HFFc6 (cell line): Measurements from ENCODE around the gene BAZ2A. TPM values are rescaled to one million over a fixed set of nuclear protein-coding genes. Genes with fewer than 3 reads are reported as not detected.

Experiments
- DNase-seq: peaks from one replicate; pipeline ENCODE4 v3.0.0-alpha.2; 2018
- H3K27ac Mint-ChIP-seq: 2 replicates; pipeline ENCODE4 v1.8.0; 2020; ENCODE audit warnings: mild to moderate bottlenecking, mixed read lengths
- H3K27me3 Mint-ChIP-seq: 2 replicates; pipeline ENCODE4 v1.8.0; 2021; ENCODE audit warnings: mild to moderate bottlenecking, moderate library complexity, mixed read lengths; ENCODE audit not compliant: insufficient read depth
- H3K36me3 Mint-ChIP-seq: 2 replicates; pipeline ENCODE4 v1.8.0; 2021; ENCODE audit warnings: low read depth, mixed read lengths
- H3K4me1 Mint-ChIP-seq: 2 replicates; pipeline ENCODE4 v1.8.0; 2020; ENCODE audit warnings: low read depth, mixed read lengths
- H3K4me3 Mint-ChIP-seq: 2 replicates; pipeline ENCODE4 v1.8.0; 2020; ENCODE audit warnings: mild to moderate bottlenecking, moderate library complexity, mixed read lengths
- H3K9me3 Mint-ChIP-seq: 2 replicates; pipeline ENCODE4 v1.8.0; 2020; ENCODE audit warnings: mild to moderate bottlenecking, mixed read lengths
- total RNA-seq, 6 experiments: library from RNA; stranded (reverse); fragmentation: NEBNext Ultra II Directional; extraction: Animal tissue kit (Norgen Biotek cat#: 25700); gene quantifications; 2 replicates in 1 of 6; 3 replicates in 5 of 6; pipeline ENCODE4 v1.2.3, GENCODE V29; 2021
- TF ChIP-seq, protein P1 (sequence below): fragments of 200-600 bp; sonication (generic); IDR thresholded peaks from 2 replicates; pipeline ENCODE4 v1.5.0; 2021; ENCODE audit warnings: antibody characterized with exemption, mild to moderate bottlenecking

BAZ2A gene
- total RNA-seq, 6 experiments from 2014 or later = 54.2 to 60.4 (median 57.3) TPM

DNA sequence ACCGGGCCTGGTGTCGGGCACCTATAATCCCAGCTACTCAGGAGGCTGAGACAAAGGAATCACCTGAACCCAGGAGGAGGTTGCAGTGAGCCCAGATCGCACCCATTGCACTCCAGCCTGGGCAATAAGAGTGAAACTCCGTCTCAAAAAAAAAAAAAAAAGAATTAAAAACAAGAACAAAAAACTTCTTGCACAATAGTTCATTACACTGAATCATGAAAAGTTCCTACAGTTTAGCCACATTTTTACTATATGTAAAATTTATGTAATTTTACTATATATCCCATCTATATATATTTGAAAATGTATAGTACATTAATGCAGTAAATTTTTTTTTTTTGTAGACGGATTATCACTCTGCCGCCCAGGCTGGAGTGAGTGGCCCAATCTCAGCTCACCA is 11.1 kb upstream of the BAZ2A start:
- no peaks in the 10 kb centered on the region for H3K9me3 Mint-ChIP-seq
- H3K36me3 Mint-ChIP-seq = peaks cover 64% of the 10 kb centered on the region

DNA sequence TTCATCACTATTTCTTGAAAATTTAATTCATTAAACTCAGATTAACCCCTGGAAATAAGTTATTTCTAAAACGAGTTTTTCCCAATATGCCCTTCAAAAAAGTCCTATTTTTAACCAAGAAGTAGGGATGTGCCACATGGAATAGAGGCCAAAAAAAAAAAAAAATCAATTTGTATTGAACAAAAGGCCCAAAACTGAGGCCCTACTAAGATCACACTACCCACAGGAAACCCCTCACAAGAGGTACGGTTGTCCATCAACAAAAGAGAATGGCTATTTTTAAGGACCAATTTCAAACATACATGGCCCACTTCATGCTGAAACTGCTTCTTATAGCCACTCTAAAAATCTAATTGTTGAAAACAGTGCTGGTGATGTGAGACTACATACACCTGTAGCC is 7.5 kb upstream of the BAZ2A start:
- Mint-ChIP-seq H3K36me3 (peaks cover 38% of the 10 kb centered on the region), H3K4me3 (no peak overlapping the region), H3K4me1 (peaks cover 41% of the 10 kb centered on the region), H3K27me3 (peaks cover 2% of the 10 kb centered on the region), H3K9me3 (no peaks in the 10 kb centered on the region), H3K27ac (peak overlapping the region; percentile 97)
- DNase-seq = no peak
- TF ChIP-seq, protein P1, sequence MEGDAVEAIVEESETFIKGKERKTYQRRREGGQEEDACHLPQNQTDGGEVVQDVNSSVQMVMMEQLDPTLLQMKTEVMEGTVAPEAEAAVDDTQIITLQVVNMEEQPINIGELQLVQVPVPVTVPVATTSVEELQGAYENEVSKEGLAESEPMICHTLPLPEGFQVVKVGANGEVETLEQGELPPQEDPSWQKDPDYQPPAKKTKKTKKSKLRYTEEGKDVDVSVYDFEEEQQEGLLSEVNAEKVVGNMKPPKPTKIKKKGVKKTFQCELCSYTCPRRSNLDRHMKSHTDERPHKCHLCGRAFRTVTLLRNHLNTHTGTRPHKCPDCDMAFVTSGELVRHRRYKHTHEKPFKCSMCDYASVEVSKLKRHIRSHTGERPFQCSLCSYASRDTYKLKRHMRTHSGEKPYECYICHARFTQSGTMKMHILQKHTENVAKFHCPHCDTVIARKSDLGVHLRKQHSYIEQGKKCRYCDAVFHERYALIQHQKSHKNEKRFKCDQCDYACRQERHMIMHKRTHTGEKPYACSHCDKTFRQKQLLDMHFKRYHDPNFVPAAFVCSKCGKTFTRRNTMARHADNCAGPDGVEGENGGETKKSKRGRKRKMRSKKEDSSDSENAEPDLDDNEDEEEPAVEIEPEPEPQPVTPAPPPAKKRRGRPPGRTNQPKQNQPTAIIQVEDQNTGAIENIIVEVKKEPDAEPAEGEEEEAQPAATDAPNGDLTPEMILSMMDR = no peak

More for the DNA sequence above, 11.1 kb upstream of the BAZ2A start:
- H3K27ac Mint-ChIP-seq = no peak overlapping the region
- peaks cover 41% of the 10 kb centered on the region for H3K4me1 Mint-ChIP-seq
- TF ChIP-seq, protein P1 = no peak
- DNase-seq = no peak
- no peak overlapping the region for H3K4me3 Mint-ChIP-seq
- peaks cover 1% of the 10 kb centered on the region for H3K27me3 Mint-ChIP-seq

DNA sequence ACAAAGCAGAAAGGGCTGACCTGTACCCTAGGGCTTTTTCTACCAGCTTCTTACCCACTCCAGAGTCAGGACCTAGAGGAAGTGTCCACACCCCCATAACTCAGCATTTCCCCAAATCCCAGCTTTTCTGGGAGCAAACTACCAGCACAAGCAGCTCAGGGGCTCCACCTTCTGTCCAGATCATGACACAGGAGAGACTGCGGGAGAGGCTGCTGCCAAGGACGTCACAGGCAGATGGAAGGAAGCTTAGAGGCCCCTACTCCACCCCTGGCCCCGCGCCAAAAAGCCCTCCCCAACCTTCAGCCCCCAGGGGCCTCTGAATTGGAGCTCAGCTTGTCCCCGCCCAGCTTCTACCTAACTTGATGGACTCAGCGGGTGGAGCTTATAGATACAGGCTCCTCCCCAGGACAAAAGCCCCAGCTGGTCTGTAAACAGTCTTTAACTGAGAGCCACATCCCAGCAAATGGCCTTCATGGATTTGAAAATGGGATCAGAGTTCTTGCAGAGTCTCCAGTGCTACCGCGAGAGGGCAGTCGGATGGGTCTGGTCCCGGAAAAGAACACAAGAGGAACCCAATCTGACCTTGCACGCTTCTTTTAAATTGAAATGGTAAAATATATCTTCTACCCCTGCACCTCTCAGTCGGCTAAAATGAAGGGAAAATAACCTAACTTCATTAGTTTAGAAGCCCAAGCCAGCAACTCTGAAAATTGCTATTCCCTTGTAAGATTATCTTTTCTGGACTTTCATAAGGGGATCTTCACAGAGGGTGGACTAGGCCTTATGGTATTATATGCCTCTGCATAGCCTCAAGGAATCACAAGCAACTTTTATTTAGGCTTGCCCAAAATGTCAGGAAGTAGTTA is 6.8 kb upstream of the BAZ2A start:
- Mint-ChIP-seq H3K9me3 (no peaks in the 10 kb centered on the region), H3K36me3 (peaks cover 32% of the 10 kb centered on the region), H3K27me3 (peaks cover 2% of the 10 kb centered on the region), H3K27ac (peak overlapping the region; percentile 97), H3K4me3 (peak overlapping the region; percentile 97), H3K4me1 (peaks cover 48% of the 10 kb centered on the region)
- DNase-seq = peak; percentile 99
- TF ChIP-seq, protein P1 = peak; percentile 79

DNA sequence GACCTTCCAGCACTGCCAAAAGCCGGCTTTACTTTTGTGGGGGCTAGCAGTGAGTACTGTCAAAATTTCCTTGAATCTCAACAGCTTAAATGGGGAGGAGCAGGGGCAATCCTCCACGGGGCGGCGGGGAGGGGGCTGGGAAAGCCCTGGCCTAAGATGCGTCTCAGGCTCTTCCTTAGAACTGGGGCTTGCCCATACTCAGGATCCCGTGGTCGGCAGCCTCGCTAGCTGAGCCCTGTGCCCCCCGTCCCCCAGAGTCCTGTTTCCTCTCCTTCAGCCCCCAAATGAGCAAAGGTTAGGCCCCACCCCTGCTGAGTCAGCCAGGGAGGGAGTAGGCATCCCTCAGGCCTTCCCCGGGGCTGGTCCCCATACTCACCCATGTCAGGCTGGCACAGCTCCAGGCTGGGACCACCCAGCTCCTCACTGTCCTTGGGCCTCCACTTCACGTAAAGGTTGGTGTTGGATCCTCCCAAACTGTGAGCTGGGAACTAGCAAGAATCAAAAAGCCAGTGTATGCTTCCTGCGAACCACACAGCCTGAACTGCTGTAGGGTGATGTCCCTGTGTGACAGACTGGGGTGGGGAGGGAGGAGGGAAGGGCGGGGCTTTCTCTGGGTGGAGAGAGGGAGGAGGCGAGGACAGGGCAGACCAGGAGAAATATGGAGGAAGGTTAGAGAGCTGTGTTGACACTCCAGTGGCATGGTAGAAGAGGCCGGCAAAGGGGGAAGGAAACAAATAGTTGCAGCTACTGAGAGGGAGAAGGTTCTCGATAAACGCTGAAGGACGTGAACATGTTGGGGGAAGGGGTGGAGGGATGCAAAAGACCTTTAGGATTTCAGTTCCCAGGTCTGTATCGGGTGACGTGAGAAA is 5.9 kb upstream of the BAZ2A start:
- H3K27me3 Mint-ChIP-seq = peaks cover 2% of the 10 kb centered on the region
- peak overlapping the region; percentile 97 for H3K4me3 Mint-ChIP-seq
- peaks cover 57% of the 10 kb centered on the region for H3K4me1 Mint-ChIP-seq
- no peaks in the 10 kb centered on the region for H3K9me3 Mint-ChIP-seq
- DNase-seq = peak; percentile 78
- peaks cover 32% of the 10 kb centered on the region for H3K36me3 Mint-ChIP-seq
- H3K27ac Mint-ChIP-seq = peak overlapping the region; percentile 97
- TF ChIP-seq, protein P1 = no peak

DNA sequence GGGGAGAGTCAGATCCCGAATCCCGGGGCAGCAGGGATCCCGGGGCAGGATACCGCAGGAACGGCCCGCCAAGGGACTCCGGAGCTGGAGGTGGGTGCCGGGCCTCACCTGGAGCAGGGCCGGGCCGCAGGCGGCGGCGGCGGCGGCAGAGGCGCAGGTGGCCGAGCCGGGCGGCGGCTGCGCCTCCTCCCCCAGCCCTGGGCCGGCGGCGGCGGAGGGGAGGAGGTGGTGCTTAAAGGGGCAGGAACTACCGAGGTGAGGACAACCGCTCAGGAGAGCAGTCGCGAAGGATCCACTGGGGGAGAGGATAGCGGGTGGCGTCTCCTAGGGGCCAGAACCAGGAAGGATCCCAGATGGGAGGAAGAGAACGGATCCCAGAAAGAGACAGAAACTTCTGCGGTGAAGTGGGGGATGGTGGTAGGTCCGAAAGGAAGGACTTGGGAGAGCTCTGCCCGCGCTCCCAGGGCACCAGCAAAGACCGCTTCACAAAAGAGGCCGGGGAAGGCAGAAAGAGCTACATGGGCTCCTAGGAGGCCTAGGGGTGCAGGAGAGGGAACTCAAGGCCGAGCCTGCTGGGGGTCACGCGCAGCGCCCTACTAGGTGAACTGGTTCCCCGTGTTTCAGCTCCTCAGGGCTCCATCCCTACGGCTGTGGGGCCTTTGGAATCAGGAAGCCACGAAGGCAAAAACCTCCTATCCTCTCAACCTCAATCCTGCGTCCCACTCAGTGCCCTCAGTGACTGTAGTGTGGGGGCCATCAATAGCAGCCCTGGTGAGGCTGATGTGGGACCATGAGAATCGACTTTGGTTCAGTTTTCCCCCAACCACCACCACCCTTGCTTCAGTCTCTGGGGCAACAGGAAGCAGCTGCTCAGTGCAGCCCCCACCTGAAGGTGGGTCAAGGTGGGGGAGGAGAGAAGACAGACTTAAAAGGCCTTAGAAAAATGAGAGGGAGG is 5.0 kb upstream of the BAZ2A start:
- Mint-ChIP-seq H3K9me3 (no peaks in the 10 kb centered on the region), H3K36me3 (peaks cover 27% of the 10 kb centered on the region), H3K27ac (peak overlapping the region; percentile 97), H3K4me3 (peak overlapping the region; percentile 97), H3K27me3 (peaks cover 2% of the 10 kb centered on the region), H3K4me1 (peaks cover 66% of the 10 kb centered on the region)
- TF ChIP-seq, protein P1 = peak; percentile 71
- DNase-seq = peak; percentile 87
